Measurements from ENCODE around the gene EIF3M.

Gene EIF3M

GRCh38 chr11:32583459-32584271 is at the start of gene EIF3M:
EIF3M (plus strand) TSS chr11:32583831; CDS start chr11:32583888, 57 bp downstream.
- peak; percentile 86 for DNase-seq (ENCODE audit: low read depth)

DNA sequence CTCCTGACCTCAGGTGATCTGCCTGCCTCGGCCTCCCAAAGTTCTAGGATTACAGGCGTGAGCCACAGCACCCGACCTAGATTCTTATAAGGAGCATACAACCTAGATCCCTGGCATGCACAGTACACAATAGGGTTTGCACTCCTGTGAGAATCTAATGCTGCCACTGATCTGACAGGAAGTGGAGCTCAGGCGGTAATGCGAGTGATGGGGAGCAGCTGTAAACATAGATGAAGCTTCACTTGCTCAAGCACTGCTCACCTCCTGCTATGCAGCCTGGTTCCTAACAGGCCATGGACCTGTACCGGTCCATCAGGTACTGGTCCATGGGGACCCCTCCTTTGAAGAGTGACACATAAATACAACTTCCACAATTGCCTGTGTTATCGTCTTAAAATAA is 44.8 kb upstream of the EIF3M start:
- no peak for DNase-seq (ENCODE audit: low read depth)

DNA sequence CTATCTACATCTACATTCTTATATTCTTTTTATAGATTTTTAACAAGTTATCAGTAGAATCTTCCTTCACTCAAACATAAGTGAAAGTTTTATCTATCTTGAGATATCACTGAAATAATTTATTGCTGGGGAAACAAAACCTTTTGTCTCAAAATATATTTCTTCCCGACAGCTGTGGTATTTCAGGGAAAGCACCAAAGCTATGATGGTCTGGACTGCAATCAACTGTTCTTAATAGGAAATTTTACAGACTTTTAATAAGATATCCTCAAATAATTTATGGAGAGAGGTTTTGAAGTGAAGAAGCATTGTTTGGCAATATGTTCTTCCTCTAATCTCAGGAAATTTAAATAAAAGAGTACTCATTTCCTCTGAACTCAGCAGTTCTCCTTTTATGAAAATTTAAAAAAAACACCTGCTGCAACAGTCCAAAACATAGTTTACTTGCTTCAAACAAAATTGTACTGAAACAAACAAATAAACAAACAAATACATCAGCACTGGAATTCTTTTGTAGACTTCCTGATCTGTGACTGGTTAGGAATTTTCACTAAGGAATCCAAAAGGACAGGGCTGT is 33.9 kb upstream of the EIF3M start:
- DNase-seq (ENCODE audit: low read depth), result no peak

DNA sequence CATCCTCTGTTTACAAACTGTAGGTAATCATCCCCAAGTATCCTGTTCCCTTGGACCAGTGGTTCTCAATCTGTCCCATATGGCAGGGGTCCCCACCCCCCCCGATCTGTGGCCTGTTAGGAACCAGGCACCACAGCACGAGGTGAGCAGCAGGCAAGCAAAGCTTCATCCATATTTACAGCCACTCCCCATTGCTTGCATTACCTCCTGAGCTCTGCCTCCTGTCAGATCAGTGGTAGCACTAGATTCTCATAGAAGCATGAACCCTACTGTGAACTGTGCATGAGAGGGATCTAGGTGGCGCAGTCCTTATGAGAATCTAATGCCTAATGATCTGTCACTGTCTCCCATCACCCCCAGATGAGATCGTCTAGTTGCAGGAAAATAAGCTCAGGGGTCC is 33.4 kb upstream of the EIF3M start:
- no peak for DNase-seq (ENCODE audit: low read depth)

DNA sequence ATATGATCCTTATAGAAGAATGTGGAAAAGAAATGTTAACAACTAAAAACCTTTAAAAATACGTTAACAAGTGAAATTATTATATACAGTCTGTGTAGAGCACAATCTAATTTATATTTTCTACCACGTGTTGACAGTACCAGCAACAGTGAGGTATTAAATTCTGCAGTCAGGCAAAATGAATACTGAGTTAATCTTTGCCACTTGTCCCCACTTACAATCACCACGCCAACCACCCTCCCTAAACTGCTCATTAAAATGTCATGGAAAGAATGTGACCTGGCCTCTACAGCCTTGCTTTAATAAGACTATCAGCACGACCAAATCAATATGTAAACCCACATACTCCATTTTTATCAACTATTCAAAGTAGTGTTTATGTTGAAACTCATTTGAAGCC is 28.5 kb upstream of the EIF3M start:
- DNase-seq (ENCODE audit: low read depth), result no peak

- no peak for DNase-seq (ENCODE audit: low read depth)
Observed at GRCh38 chr11:32555895-32556294, 27.7 kb upstream of the EIF3M start.

- no peak for DNase-seq (ENCODE audit: low read depth)
Observed at GRCh38 chr11:32561835-32562234, 21.8 kb upstream of the EIF3M start.

GRCh38 chr11:32562839-32563599 is 20.6 kb upstream of the EIF3M start:
- DNase-seq (ENCODE audit: low read depth), result no peak

DNA sequence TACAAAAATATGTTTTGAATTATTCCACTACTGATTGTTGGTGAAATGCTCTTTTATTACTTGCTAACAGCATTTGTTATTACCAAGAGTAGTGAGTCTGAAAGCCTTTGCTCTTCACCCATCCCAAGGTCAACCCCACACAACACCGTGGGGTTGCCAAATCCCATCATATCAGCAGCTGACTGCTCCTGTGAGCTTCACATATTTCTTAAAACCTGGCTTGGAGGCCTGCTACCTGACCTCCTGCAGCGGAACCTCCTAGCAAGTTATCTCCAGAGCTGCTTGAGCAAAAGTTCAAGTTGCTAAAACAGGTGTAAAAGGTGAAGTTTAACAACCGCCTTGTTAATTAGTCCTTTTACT is 20.1 kb upstream of the EIF3M start:
- DNase-seq (ENCODE audit: low read depth), result no peak

DNA sequence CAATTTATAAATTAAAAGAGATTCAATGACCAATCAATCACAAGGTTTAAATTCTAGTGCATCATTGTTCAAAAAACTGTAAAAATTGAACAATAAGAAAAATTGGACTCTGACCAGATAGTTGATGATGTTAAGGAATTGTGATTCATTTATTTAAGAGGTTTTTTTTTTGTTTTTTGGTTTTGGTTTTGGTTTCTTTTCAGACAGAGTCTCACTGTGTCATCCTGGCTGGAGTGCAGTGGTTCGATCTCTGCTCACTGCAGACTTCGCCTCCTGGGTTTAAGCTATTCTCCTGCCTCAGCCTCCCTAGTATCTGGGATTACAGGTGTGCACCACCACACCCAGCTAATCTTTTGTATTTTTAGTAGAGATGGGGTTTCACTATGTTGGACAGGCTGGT is 17.1 kb upstream of the EIF3M start:
- DNase-seq (ENCODE audit: low read depth), result no peak

DNA sequence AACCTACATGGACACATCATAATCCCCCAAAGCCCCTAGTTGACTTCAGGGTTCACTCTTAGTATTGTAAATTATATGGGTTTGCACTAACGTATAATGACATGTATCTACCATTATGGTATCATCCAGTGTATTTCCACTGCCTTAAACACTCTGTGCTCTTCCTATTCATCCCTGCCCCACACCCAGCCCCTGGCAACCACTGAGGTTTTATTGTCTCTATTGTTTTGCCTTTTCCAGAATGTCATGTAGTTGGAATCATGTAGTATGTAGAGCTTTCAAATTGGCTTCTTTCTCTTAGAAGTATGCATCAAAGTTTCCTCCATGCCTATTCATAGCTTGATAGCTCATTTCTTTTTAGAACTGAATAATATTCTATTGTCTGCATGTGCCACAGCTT is 16.5 kb upstream of the EIF3M start:
- DNase-seq (ENCODE audit: low read depth), result no peak

- no peak for DNase-seq (ENCODE audit: low read depth)
Observed at GRCh38 chr11:32569313-32569881, 14.2 kb upstream of the EIF3M start.

- no peak for DNase-seq (ENCODE audit: low read depth)
Observed at GRCh38 chr11:32571039-32571438, 12.6 kb upstream of the EIF3M start.

- no peak for DNase-seq (ENCODE audit: low read depth)
Observed at GRCh38 chr11:32573228-32573627, 10.4 kb upstream of the EIF3M start.

- DNase-seq (ENCODE audit: low read depth), result no peak
Observed at GRCh38 chr11:32574421-32574820, 9.2 kb upstream of the EIF3M start.

DNA sequence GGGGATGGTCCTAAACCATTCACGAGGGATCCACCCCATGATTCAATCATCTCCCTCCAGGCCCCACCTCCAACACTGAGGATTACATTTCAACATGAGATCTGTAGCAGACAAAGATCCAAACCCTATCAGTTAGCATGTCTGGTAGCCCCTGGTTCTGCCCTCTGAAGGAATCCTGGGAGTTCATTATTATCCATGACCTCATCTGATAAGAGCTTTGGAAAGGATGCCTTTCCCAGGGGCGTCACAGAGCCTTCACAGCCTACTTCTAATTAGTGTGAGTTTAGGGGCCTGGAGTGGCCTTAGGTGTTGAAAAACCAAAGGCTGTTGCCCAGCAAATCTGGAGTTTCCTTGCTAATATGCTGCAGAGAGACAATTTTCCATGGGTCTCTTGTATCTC is 8.6 kb upstream of the EIF3M start:
- DNase-seq (ENCODE audit: low read depth), result no peak

DNA sequence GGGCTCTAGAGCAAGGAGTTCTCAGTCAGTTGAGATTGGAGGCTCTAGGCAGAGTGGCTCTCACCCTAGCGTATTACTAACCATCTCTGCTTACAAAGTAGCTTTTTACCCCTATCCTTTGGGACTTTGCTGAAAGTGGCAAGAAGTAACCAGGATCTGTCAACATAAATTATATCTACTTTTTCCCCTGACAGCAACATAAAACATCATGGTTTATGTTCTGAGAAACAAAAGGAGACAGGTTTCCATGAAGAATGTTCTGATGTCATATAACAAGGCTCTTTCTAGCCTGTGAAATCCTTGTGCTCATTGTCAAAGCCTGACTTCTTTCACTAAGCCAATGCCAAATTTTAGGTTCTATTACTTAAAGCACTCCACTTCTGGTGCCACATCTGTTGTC is 7.2 kb upstream of the EIF3M start:
- no peak for DNase-seq (ENCODE audit: low read depth)

DNA sequence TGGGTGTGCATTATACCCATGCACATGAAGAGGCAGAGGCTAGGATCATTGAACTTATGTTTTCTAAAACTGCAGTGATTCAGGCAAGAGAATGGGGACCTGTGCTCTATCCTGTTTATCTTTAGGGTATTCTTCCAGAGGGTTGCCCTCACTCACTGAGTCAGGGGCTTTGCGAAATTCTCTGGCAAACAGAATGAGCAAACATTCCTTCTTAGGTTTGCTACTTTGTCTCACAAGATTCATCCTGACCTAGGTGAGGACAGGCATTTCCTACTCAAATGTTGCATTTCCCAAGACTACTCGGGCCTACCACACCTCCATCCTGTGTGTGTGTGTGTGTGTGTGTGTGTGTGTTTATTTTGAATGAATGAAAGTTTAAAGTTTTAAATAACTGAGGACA is 2.7 kb upstream of the EIF3M start:
- no peak for DNase-seq (ENCODE audit: low read depth)

DNA sequence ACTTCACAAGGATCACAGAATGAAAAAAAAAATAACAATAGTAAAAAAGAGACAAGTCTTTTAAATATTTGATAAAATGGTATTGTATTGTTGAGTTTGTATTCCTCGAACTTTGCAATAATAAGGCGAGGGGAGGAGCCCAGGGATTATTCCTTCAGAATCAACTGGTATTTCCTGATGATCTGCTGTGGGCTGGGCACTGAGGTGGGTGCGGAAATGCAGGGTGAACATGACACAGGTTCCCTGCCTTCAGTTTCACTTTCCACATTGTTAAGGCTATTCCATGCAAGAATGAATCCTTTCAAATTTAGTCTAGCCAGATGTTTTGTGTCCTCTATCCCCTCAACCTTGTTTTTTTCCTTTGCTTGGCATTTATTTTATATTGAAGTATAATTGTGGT is 2.1 kb upstream of the EIF3M start:
- DNase-seq (ENCODE audit: low read depth), result no peak

DNA sequence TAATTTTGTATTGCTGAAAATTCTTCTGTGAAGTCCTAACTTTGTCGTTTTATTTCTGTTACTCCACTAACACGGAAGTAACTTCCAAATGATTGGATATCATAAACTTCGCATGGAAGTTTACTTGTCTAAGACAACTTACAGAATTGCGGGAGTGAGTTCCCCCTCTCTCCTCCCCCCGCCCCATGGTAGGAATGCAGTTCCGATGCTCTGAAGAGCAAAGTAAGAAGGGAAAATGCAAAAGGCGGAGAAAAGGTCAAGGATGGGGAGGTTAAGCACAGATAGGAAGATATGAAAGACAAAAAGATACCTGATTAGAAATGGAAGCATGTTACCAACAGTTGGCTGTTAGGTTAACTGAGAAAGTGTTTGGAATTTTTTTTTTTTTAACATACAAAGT is 1.3 kb downstream of the EIF3M start:
- DNase-seq (ENCODE audit: low read depth), result no peak

GRCh38 chr11:32586576-32587190 is 3.1 kb downstream of the EIF3M start:
- DNase-seq (ENCODE audit: low read depth), result no peak

GRCh38 chr11:32594272-32594671 is 10.6 kb downstream of the EIF3M start:
- DNase-seq (ENCODE audit: low read depth), result no peak
